Naive thymus-derived CD4-positive, alpha-beta T cell (primary cell): ENCODE data around the gene IFT43. TPM values are rescaled to one million over a fixed set of nuclear protein-coding genes. Genes with fewer than 3 reads are reported as not detected.

Source experiments
- ATAC-seq: fragments of 150-1000 bp; cut with Tn5 transposase; 2 replicates; pipeline ENCODE4 v1.10.0; 2021; ENCODE audit warnings: mild to moderate bottlenecking, moderate library complexity
- CTCF ChIA-PET: fragments of 350-600 bp; sonication (Branson Sonifier 250); formaldehyde crosslinking; loops from one replicate; lab custom pipeline; 2021; ENCODE audit warnings: antibody characterized with exemption; lab: Charles Lee
- POLR2A ChIA-PET: fragments of 350-600 bp; sonication (Branson Sonifier 250); formaldehyde crosslinking; loops from one replicate; lab custom pipeline; 2021; ENCODE audit warnings: antibody characterized with exemption, inconsistent platforms; lab: Charles Lee
- DNase-seq, 9 donors: peaks; one replicate each; pipeline versions ENCODE4 v3.0.0 to v3.0.0-alpha.2; 2020 to 2022; ENCODE audit warnings: mixed read lengths in 1 of 9
- H3K27ac ChIP-seq: one replicate; pipeline ENCODE4 v1.7.0; 2013; ENCODE audit warnings: mild to moderate bottlenecking, low read depth, low read length, moderate library complexity
- H3K27me3 ChIP-seq, 2 donors: one replicate each; pipeline ENCODE4 v1.7.0; 2013; ENCODE audit warnings: low read length in 2 of 2, mild to moderate bottlenecking in 2 of 2, moderate library complexity in 2 of 2; ENCODE audit not compliant: control insufficient read depth in 2 of 2, insufficient read depth in 2 of 2
- H3K36me3 ChIP-seq, 3 experiments: 1 replicate in 2 of 3; 2 replicates in 1 of 3; pipeline ENCODE4 v1.7.0; 2013; ENCODE audit warnings: low read length in 3 of 3, mild to moderate bottlenecking in 3 of 3, moderate library complexity in 1 of 3; ENCODE audit not compliant: insufficient read depth in 3 of 3, control insufficient read depth in 2 of 3
- H3K4me1 ChIP-seq, 2 donors: one replicate each; pipeline ENCODE4 v1.7.0; 2013; ENCODE audit warnings: low read length in 2 of 2, mild to moderate bottlenecking in 2 of 2, moderate library complexity in 1 of 2; ENCODE audit not compliant: control insufficient read depth in 2 of 2, insufficient read depth in 2 of 2
- H3K4me3 ChIP-seq: 2 replicates; pipeline ENCODE4 v1.7.0; 2013; ENCODE audit warnings: mild to moderate bottlenecking, low read length
- H3K9me3 ChIP-seq, 3 experiments: 1 replicate in 2 of 3; 2 replicates in 1 of 3; pipeline ENCODE4 v1.7.0; 2013; ENCODE audit warnings: low read length in 3 of 3; ENCODE audit not compliant: control insufficient read depth in 2 of 3
- H3K27ac Mint-ChIP-seq, 9 donors: one replicate each; pipeline ENCODE4 v1.8.0; 2020 to 2022; ENCODE audit warnings: mixed read lengths in 9 of 9, mild to moderate bottlenecking in 8 of 9, moderate library complexity in 5 of 9, inconsistent platforms in 2 of 9
- H3K27me3 Mint-ChIP-seq, 5 donors: one replicate each; pipeline ENCODE4 v1.8.0; 2021 to 2022; ENCODE audit warnings: mixed read lengths in 5 of 5, mild to moderate bottlenecking in 1 of 5
- H3K36me3 Mint-ChIP-seq, 5 donors: one replicate each; pipeline ENCODE4 v1.8.0; 2020 to 2022; ENCODE audit warnings: mixed read lengths in 5 of 5, mild to moderate bottlenecking in 3 of 5, inconsistent platforms in 1 of 5
- H3K4me1 Mint-ChIP-seq, 7 donors: one replicate each; pipeline ENCODE4 v1.8.0; 2020 to 2022; ENCODE audit warnings: mixed read lengths in 7 of 7, mild to moderate bottlenecking in 3 of 7, inconsistent platforms in 1 of 7
- H3K4me3 Mint-ChIP-seq, 10 donors: one replicate each; pipeline ENCODE4 v1.8.0; 2020 to 2022; ENCODE audit warnings: mild to moderate bottlenecking in 10 of 10, mixed read lengths in 10 of 10, moderate library complexity in 6 of 10, inconsistent platforms in 2 of 10
- H3K9me3 Mint-ChIP-seq, 11 donors: one replicate each; pipeline ENCODE4 v1.8.0; 2020 to 2022; ENCODE audit warnings: mixed read lengths in 11 of 11, mild to moderate bottlenecking in 4 of 11, inconsistent platforms in 1 of 11, moderate library complexity in 1 of 11
- intact Hi-C, 2 donors: fragments of 100-400 bp; cut with micrococcal nuclease; formaldehyde crosslinking; loops; one replicate each; pipeline ENCODE4 v1.15.1; 2023
- polyA plus RNA-seq, 2 donors: library from polyadenylated mRNA; unstranded; fragments of 300-500 nt; fragmentation: Illumina TruSeq; gene quantifications; one replicate each; pipeline ENCODE4 v1.2.3, GENCODE V29; 2021
- total RNA-seq, 6 experiments: library from RNA in 5 of 6; stranded (reverse) in 5 of 6; gene quantifications; 1 replicate in 5 of 6; 2 replicates in 1 of 6; pipeline ENCODE4 v1.2.3 and lab custom pipeline; 2021 to 2026

The IFT43 gene
- total RNA-seq (10 to 100 TPM in 4 of 5 experiments, 1 to 10 TPM in 1; 4.6 to 16.9 (median 15.4) TPM), polyA plus RNA-seq (10 to 100 TPM; 13.7 to 19.1 TPM), total RNA-seq (lab: John Stamatoyannopoulos, UW) (6.7 reads per million, percentile 29 among the genes with 10 or more reads in this experiment)

- H3K27ac ChIP-seq, result peak within 1 kb of the TSS; percentile 87
- DNase-seq (peak; percentile 79 to 94 (median 89)), ATAC-seq (peak; percentile 78)
- peaks cover 0 to 16% (median 0%) of the 10 kb centered on the region in 3 experiments for H3K36me3 ChIP-seq
- H3K27me3 ChIP-seq, result no peaks in the 10 kb centered on the region
- Mint-ChIP-seq H3K27me3 (peaks cover 0 to 24% (median 0%) of the 10 kb centered on the region in 5 donors), H3K9me3 (peaks cover 0 to 1% (median 0%) of the 10 kb centered on the region in 11 donors), H3K27ac (peak within 1 kb of the TSS; percentile 70 to 97 (median 91)), H3K4me1 (peaks cover 19 to 36% (median 31%) of the 10 kb centered on the region in 7 donors), H3K4me3 (peak within 1 kb of the TSS; percentile 85 to 95 (median 90)), H3K36me3 (peaks cover 0 to 16% (median 2%) of the 10 kb centered on the region in 5 donors)
- H3K4me1 ChIP-seq, result peaks cover 12 to 17% of the 10 kb centered on the region in 2 donors
- intact Hi-C loops, result loop anchor here (1.0 to 10.0 kb wide), 13 partner anchors 165 to 1901 kb away; partner anchors contain the start of genes GPATCH2L (in 2 of the 2), ALDH6A1 (in 1 of the 2), ANGEL1 (in 1 of the 2) and BATF (in 1 of the 2)
- H3K9me3 ChIP-seq, result no peaks in the 10 kb centered on the region
- peak within 1 kb of the TSS; percentile 74 for H3K4me3 ChIP-seq
- POLR2A ChIA-PET, result interaction anchor here (0.5 to 0.6 kb wide), 3 partner anchors 67 to 1453 kb away, joined by 3 to 5 read pairs (median 3); no protein-coding TSS in a partner anchor
- CTCF ChIA-PET, result interaction anchor here (2.6 to 7.8 kb wide), 2 partner anchors 79 to 277 kb away, joined by 15 to 73 read pairs; no protein-coding TSS in a partner anchor
These were observed at the start of gene IFT43 for GRCh38 chr14:75985618-75986438. Gene IFT43, plus strand, starts transcription at chr14:75985763. Its CDS starts 24 bp downstream, at chr14:75985787.

- Histone ChIP-seq H3K27ac (no peak overlapping the region), H3K4me1 (no peaks in the 10 kb centered on the region), H3K27me3 (no peaks in the 10 kb centered on the region), H3K36me3 (no peaks in the 10 kb centered on the region), H3K4me3 (no peak overlapping the region), H3K9me3 (no peaks in the 10 kb centered on the region)
- intact Hi-C loops, result no loop called here
- Mint-ChIP-seq H3K9me3 (no peaks in the 10 kb centered on the region), H3K4me1 (peaks cover 3 to 13% (median 5%) of the 10 kb centered on the region in 7 donors), H3K36me3 (peaks cover 0 to 33% (median 18%) of the 10 kb centered on the region in 5 donors), H3K27me3 (no peaks in the 10 kb centered on the region), H3K27ac (no peak overlapping the region), H3K4me3 (no peak overlapping the region)
- ChIA-PET CTCF (no interaction called here), POLR2A (no interaction called here)
- no peak for DNase-seq
- ATAC-seq, result no peak
These were observed 46.4 kb upstream of the IFT43 start for GRCh38 chr14:75939200-75939599.

GRCh38 chr14:75941030-75941429 is 44.5 kb upstream of the IFT43 start:
- H3K36me3 ChIP-seq, result no peaks in the 10 kb centered on the region
- no peaks in the 10 kb centered on the region for H3K27me3 Mint-ChIP-seq
- H3K27ac Mint-ChIP-seq, result no peak overlapping the region
- no peaks in the 10 kb centered on the region for H3K9me3 ChIP-seq
- no peak overlapping the region for H3K27ac ChIP-seq
- ATAC-seq, result no peak
- ChIA-PET CTCF (no interaction called here), POLR2A (no interaction called here)
- intact Hi-C loops, result no loop called here
- no peak for DNase-seq
- H3K4me1 ChIP-seq, result no peaks in the 10 kb centered on the region
- H3K4me3 ChIP-seq, result no peak overlapping the region
- no peak overlapping the region for H3K4me3 Mint-ChIP-seq
- no peaks in the 10 kb centered on the region for H3K9me3 Mint-ChIP-seq
- H3K36me3 Mint-ChIP-seq, result peaks cover 0 to 36% (median 18%) of the 10 kb centered on the region in 5 donors
- H3K4me1 Mint-ChIP-seq, result peaks cover 0 to 5% (median 0%) of the 10 kb centered on the region in 7 donors
- no peaks in the 10 kb centered on the region for H3K27me3 ChIP-seq

DNA sequence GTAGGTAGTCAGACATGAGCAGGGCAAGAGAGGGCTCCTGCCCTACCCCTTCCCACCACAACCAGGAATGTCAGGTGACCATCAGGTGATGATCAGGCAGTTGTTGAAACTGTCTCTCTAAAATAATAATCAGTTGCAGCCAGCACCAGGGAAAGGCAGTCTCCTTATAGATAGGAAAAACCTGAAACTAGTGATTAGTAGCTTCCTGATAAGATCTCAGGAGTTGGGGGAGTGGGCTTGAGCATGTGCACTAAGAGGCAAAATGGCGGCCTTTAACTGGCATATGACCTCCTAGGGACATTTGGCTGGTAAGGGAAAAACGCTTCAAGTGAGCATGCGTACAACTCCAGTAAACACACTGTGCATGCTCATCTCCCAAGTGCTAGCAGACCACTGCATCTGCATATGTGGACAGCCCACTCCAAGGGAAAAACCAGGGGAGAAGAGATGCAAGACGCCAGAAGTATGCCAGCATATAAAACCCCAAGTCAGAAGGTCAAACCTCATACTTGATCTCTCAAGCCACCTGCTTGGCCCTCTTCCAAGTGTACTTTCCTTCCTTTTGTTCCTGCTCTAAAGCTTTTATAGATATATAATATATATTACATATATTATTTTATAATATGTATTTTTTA is 40.8 kb upstream of the IFT43 start:
- Mint-ChIP-seq H3K27ac (no peak overlapping the region), H3K27me3 (no peaks in the 10 kb centered on the region), H3K4me1 (no peaks in the 10 kb centered on the region), H3K4me3 (no peak overlapping the region), H3K36me3 (peaks cover 0 to 25% (median 18%) of the 10 kb centered on the region in 5 donors), H3K9me3 (no peaks in the 10 kb centered on the region)
- POLR2A ChIA-PET, result no interaction called here
- no peak for DNase-seq
- Histone ChIP-seq H3K9me3 (no peaks in the 10 kb centered on the region), H3K36me3 (no peaks in the 10 kb centered on the region), H3K27me3 (no peaks in the 10 kb centered on the region), H3K27ac (no peak overlapping the region), H3K4me3 (no peak overlapping the region), H3K4me1 (no peaks in the 10 kb centered on the region)
- intact Hi-C loops, result no loop called here
- ATAC-seq, result no peak
- CTCF ChIA-PET, result interaction anchor here (1.0 kb wide), 1 partner anchor 9 kb away, joined by 5 read pairs; no protein-coding TSS in a partner anchor

DNA sequence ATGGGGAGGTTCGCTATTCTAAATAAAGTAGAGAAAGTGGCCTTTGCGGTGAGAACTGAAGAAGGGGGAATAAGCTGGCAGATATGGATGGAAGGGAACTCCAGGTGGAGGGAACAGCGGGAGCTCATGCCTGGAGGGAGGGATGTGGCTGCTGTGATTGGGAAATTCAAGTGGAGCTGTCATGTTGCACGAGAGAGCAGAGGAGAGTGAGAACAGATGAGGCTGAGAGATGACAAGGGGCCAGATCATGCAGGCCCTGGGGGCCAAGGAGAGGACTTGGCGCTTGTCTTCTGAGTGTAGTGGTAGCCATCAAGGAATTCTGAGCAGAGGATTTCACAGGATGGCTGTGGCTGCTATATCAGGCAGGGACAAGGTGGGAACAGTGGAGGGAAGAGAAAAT is 38.8 kb upstream of the IFT43 start:
- intact Hi-C loops, result no loop called here
- Histone ChIP-seq H3K27me3 (no peaks in the 10 kb centered on the region), H3K4me1 (no peaks in the 10 kb centered on the region), H3K9me3 (no peaks in the 10 kb centered on the region), H3K36me3 (no peaks in the 10 kb centered on the region), H3K27ac (no peak overlapping the region), H3K4me3 (no peak overlapping the region)
- DNase-seq (no peak), ATAC-seq (no peak)
- CTCF ChIA-PET, result no interaction called here
- Mint-ChIP-seq H3K4me1 (no peaks in the 10 kb centered on the region), H3K9me3 (peaks cover 0 to 2% (median 0%) of the 10 kb centered on the region in 11 donors), H3K27ac (no peak overlapping the region), H3K4me3 (no peak overlapping the region), H3K27me3 (no peaks in the 10 kb centered on the region), H3K36me3 (peaks cover 2 to 26% (median 22%) of the 10 kb centered on the region in 5 donors)
- POLR2A ChIA-PET, result no interaction called here

DNA sequence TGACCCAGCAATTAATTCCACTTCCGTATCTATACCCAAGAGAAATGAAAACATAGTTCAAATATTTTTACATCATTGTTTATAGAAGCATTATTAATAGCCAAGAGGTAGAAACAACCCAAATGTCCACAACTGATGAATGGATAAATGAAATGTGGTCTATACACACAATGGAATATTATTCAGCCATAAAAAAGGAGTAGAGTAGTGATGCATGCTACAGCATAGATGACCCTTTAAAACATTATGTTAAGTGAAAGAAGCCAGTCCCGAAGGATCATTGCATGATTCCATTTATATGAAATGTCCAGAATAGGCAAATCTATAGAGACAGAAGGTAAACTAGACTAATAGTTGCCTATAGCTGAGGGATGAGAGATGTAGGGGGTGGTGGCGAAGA is 33.1 kb upstream of the IFT43 start:
- CTCF ChIA-PET, result interaction anchor here (0.9 kb wide), 1 partner anchor 93 kb away, joined by 3 read pairs; no protein-coding TSS in a partner anchor
- no peaks in the 10 kb centered on the region for H3K36me3 ChIP-seq
- Mint-ChIP-seq H3K4me1 (no peaks in the 10 kb centered on the region), H3K36me3 (peaks cover 7 to 22% (median 11%) of the 10 kb centered on the region in 5 donors), H3K27ac (no peak overlapping the region), H3K27me3 (no peaks in the 10 kb centered on the region), H3K9me3 (peaks cover 0 to 10% (median 2%) of the 10 kb centered on the region in 11 donors), H3K4me3 (no peak overlapping the region)
- H3K9me3 ChIP-seq, result no peaks in the 10 kb centered on the region
- no peak overlapping the region for H3K4me3 ChIP-seq
- POLR2A ChIA-PET, result no interaction called here
- no peaks in the 10 kb centered on the region for H3K27me3 ChIP-seq
- DNase-seq (no peak), ATAC-seq (no peak)
- no peaks in the 10 kb centered on the region for H3K4me1 ChIP-seq
- H3K27ac ChIP-seq, result no peak overlapping the region
- intact Hi-C loops, result no loop called here
